NCI-H510A treated with DMSO at 0.1 percent for 48 hours (cell line): Measurements from ENCODE around the gene AP2M1.

ENCODE experiments used
- DNase-seq: peaks from one replicate; lab custom pipeline; 2025; lab: John Stamatoyannopoulos, UW

AP2M1 gene

DNA sequence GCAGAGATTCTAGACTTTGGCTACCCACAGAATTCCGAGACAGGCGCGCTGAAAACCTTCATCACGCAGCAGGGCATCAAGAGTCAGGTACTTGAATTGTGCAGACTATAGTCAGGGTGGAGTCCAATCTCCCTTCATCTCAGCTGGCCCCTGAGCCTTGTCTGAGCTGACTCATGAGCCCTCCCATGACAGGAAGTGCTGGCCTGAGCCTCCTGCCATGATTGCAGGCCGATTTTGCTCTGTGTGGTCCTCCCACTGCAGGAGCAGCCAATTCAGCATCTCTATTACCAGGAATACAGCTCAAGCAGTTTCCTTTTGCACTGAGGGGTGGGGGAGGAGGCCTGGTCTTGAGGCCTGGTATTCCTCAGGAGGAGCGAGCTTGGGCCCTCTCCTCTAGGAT lies 5.5 kb downstream of the AP2M1 start:
- no peak for DNase-seq

DNA sequence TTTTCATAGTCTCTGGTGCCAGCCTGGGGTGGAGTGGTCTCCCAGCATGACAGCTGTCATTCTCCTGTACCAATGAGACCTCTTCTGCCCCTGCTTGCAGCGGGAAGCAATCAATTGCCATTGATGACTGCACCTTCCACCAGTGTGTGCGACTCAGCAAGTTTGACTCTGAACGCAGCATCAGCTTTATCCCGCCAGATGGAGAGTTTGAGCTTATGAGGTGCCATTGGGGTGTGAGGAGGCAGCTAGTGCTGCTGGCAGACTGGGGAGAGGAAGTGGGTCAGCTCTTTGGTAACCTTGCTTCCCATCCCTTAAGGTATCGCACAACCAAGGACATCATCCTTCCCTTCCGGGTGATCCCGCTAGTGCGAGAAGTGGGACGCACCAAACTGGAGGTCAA lies 6.9 kb downstream of the AP2M1 start:
- DNase-seq: no peak

DNA sequence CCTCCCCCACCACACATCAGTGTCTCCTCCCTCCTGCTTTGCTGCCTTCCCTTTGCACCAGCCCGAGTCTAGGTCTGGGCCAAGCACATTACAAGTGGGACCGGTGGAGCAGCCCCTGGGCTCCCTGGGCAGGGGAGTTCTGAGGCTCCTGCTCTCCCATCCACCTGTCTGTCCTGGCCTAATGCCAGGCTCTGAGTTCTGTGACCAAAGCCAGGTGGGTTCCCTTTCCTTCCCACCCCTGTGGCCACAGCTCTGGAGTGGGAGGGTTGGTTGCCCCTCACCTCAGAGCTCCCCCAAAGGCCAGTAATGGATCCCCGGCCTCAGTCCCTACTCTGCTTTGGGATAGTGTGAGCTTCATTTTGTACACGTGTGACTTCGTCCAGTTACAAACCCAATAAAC lies 9.0 kb downstream of the AP2M1 start:
- DNase-seq: no peak

DNA sequence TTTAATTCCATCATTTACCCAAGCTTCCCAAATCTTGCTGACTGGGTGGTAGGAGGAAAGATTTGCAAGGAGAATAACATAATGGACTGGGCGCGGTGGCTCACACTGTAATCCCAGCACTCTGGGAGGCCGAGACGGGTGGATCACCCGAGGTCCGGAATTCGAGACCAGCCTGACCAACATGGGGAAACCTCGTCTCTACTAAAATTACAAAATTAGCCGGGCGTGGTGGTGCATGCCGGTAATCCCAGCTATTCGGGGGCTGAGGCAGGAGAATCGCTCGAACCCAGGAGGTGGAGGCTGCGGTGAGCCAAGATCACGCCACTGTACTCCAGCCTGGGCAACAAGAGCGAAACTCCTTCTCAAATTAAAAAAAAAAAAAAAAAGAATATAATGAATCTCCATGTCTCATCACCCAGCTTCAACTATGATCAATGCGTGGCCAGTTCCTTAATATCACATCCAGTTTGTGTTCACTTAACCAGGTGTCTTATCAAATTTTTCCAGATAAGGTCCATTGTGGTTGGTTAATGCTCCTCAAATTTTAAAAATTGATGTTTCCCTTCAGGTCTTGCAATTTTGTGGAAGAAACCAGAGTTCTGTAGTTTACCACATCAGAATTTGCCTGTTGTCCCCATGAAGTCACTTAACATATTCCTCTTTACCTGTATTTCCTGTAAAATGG lies 10.0 kb downstream of the AP2M1 start:
- DNase-seq: no peak

DNA sequence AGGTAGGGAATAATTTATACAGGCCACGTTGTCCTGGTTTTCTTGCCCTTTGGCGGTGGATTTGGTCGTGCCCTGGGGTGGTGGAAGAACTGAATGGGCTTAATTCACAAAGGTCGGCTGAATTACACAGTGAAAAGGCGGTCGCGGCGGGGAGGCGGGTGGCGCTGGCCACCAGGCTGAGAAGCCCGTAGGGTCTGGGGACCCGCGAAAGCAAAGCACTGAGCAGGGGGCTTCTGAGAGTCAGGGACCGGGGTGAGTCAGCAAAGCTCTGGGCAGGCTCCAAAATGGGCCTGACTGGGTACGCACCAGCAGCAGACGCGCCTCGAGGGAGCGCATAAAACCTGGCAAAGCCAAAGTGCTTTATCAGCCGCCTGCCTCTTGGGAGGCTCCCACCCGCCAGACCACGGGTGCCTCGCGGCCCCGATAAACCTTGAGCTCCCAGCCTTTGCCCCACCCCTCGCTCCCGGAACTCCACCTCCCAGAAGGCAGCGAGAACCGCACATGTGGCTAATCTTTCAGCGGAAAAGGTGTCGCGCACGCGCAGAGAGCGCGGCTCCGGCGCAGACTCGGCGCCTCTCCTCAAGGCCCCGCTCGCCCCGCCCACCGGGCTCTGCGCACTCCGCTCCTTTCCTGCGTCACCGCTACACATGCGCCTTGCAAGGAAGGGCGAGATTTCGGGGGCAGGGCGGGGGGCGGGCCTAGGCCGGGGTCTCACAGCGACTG lies 11.0 kb downstream of the AP2M1 start:
- DNase-seq: peak; percentile 98

DNA sequence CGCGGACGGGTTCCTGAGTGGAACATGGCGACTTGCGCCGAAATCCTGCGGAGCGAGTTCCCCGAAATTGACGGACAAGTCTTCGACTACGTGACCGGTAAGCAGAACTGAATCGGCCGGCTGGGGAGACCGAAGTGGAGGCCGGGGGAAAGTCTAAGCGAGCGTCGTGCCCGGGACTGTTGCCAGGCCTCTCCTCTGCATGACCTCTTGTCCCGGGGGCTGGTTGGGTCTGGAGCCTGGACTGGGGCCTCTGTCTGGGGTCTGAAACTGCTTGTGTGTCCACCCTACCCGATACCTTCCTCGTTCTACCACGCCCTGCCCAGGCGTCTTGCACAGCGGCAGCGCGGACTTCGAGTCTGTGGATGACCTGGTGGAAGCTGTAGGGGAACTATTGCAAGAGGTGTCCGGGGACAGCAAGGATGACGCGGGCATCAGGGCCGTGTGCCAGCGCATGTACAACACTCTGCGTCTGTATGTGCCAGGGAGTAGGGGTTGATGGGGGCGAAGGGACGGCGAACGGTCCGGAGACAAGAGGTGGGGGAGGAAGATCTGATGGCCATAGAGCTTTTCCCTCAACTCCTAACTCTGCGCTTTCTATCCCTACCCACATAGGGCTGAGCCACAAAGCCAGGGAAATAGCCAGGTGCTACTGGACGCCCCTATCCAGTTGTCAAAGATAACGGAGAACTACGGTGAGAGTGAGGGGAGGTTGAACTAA lies 11.7 kb downstream of the AP2M1 start, which contains the start of gene ABCF3:
Gene ABCF3 (plus strand): TSS at position 16 of the 718 bp plus-strand sequence. CDS start 9 bp downstream, at position 25.
- DNase-seq: no peak

DNA sequence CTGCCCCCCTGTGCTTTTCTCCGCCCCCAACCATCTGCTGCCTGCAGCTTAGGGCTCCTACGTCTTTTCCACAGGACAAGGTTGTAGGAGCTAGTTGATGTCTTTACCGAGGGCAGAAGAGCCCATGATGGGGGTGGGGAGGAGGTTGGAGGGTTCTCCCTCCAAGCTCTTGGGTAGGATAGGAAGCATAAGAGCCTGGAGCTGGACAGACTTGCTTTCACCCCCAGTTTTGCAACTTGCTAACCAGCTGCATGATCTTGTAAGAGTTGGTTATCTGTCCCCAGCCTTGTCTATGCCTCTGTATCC lies 12.2 kb downstream of the AP2M1 start:
- no peak for DNase-seq

DNA sequence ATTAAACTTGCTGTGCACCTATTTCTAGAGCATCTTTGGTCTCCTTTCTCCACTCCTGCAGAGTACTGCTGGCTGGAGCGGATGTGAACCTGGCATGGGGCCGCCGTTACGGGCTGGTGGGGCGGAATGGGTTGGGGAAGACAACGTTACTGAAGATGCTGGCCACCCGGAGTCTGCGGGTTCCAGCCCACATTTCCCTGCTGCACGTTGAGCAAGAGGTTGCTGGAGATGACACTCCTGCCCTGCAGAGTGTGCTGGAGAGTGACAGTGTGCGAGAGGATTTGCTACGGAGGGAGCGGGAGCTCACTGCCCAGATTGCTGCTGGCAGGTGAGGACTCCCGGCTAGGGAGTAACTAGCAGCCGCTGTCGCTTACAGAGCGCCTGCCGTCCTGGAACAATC lies 13.4 kb downstream of the AP2M1 start:
- no peak for DNase-seq

DNA sequence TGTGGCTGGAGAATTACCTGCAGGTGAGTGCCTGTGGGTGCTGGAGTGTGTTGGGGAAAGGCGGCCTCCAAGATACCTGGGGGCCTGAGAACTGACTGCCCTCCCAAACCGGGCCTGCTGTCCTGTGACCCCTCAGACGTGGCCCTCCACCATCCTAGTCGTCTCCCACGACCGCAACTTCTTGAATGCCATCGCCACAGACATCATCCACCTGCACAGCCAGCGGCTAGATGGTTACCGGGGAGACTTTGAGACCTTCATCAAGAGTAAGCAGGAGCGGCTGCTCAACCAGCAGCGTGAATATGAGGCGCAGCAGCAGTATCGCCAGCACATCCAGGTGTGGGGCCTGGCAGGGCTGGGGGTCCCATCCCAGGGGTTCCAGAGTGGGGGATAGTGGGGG lies 14.8 kb downstream of the AP2M1 start:
- DNase-seq: no peak

DNA sequence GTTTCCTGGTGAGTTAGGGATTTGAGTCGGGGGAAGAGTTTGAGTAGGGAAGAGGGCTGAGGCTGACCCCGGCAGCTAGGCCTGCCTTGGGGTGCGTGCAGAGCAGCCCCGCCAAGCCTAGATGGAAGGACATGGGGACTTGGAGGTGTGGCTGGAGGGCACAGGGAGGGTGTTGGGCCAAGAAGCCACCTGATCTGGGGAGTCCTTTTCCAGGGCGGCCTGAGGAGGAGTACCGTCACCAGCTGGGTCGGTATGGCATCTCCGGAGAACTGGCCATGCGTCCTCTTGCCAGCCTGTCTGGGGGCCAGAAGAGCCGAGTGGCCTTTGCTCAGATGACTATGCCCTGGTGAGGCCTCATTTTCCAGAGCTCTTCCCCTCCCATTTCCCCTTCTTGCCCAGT lies 18.2 kb downstream of the AP2M1 start:
- DNase-seq: no peak

DNA sequence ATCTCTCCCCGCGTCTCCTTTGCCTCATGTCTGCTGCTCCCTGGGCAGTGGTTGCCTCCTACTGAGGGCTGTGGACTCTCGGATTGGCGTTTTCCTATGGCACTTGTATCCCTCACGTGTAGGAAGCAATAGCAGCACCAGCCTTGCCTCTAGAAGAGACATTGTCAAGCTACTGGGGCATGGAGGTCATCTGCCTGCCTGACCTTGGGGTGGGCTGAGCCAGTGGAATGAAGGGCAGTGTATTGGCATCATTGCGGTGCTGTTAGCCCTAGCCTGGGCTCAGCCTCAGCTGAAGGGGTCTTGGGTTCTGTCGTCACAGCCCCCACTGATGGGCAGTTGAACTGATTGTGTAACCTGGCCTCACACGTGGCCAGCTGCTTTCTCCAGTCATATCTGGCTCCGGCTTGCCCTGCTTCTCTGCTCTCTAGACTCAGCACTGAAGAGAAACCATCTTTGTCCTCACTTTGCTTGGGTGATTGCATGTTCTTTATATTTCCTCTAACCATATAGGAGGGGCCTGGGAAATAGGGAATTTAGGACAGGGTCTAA lies 19.4 kb downstream of the AP2M1 start:
- DNase-seq: no peak

DNA sequence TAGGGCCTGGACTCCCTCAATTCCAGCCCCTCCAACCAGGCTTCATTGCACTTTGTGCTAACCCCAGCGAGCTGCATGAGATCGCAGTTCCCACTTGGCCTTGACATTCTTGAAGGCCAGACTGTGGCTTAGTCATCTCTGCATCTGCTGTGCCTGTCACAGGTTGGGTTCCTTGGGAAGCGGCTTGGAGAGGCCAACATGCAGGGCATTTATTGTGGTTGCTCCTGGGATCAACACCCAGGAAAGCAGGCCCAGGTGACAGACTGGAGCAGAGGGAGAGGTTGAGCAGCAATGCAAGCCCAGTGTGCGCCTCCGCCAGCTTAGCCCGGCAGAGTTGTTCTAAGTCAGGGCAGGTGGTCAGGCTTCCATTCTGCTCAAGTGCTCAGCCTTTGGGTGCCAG lies 21.9 kb downstream of the AP2M1 start:
- peak; percentile 38 for DNase-seq

DNA sequence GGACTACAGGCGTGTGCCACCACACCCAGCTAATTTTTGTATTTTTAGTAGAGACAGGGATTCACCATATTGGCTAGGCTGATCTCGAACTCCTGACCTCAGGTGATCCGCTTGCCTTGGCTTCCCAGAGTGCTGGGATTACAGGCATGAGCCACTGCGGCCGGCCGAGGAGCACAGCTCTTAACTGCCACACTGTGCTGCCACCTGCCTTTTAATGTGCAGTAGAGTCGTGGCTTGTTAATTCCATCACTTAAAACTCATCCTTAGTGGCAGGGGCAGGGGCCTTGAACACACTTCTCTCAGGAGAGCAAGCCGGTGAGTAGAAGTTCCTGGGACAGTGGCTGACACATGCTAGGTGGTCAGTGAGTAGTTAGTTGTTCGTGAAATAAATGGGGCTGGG lies 23.9 kb downstream of the AP2M1 start:
- DNase-seq: no peak

DNA sequence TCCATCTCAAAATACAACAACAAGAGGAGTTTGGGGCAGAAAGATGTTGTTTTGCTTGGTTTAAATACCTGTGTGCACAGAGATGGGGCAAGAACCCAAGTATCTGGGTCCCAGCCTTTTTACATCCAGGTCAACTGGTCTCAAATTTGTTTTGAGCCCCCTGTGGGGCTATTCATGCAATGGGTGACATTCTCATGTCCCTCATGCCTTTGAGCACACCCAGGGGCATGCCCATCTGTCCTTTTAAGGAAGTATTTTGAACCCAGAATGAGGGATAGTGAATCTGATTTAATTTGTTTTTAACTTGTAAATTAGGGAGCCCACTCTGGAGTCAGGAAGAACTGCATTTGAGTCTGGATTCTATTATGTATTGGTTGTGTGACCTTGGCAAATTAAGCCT lies 26.2 kb downstream of the AP2M1 start:
- DNase-seq: no peak

DNA sequence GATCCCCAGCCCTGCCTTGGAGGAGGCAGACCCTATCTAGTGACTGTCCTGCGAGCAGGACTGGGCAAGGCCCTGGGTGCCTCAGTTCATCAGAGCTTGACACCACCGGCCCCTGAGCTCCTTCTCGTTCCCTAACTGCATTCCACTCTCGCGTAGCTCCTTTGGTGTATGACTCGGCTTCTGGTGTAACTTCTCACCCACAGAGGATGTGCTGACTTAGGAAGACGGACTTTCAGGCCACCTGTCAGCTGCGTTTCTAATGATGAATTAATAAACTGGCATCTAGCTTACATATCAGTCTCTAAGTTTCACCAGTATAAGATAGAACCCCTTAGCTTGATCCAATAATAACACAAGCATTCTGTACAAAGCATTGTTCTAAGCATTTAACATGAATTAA lies 28.9 kb downstream of the AP2M1 start:
- no peak for DNase-seq

DNA sequence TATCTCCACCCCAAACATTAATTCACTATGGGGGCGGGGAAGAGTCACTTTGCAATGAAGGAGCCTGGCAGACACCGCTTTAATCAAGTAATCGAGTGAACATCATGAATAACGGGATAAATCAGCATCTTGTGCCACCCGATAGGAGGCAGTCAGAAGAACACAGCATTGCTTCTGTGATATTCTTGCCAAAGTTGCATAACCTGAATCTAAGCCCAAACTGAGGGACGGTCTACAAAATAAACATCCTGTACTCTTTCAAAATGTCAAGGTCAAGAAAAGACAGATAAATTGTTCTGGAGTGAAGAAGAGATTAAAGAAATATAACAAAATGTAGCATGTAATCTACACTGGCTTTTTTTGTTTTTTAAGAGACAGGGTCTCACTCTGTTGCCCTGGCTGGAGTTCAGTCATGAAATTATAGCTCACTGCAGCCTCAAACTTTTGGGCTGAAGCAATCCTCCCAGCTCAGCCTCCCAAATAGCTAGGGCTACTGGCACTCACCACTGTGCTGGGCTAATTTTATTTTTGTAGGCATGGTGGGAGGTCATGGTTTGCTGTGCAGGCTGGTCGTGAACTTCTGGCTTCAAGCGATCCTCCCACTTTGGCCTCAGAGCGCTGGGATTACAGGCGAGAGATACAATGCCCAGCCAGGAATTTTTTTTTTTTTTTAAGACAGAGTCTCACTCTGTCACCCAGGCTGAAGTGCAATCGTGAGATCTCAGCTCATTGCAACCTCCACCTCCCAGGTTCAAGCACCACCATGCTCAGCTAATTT lies 34.7 kb downstream of the AP2M1 start:
- no peak for DNase-seq

DNA sequence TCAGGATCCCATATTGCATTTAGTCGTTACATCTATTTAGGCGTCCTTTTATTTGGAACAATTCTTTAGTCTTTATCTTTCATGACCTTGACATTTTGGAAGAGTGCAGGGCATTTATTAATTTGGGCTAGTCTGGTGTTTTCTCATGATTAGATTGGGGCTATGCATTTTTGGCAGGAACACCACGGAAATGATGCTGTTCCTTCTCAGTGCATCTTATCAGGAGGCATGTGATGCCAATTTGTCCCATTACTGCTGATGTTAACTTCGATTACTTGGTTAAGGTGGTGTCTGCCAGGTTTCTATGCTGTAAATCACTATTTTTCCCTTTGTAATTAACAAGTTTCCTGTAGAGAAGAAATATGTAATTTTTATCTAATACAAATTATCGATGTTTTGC lies 36.6 kb downstream of the AP2M1 start:
- no peak for DNase-seq

DNA sequence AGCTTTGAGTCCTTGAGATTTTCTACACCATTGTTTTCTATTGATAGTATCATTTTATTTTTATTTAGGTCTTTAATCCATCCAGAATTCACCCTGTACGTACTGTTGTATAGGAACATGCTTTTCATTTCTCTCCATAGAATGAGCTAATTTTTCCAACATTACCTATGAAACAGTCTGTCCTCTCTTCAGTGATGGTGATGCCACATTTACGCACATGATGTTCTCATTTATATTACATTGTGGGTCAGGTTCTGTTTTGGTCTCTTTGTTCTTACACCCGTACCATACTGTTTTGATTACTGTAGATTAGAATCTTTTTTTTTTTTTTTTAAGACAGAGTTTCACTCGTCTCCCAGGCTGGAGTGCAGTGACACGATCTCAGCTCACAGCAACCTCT lies 37.1 kb downstream of the AP2M1 start:
- no peak for DNase-seq

DNA sequence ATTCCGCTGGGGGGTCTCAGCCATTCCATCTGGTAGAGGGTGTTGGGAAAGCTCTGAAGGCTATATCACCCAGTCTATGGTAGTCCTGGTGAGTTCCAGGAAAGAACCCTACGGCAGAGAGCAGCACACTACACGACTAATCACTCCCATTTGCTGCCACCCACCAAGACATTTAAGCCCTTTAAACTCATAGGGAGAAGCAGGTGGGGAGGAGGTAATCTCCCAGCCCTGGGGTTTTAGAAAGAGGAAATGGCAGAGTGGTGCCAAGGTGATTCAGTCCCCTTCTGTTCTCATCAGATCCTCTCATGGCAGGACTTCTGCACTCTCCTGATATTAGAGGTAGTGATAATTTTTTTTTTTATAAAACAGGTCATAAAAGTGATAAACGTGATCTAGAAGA lies 44.2 kb downstream of the AP2M1 start:
- no peak for DNase-seq

DNA sequence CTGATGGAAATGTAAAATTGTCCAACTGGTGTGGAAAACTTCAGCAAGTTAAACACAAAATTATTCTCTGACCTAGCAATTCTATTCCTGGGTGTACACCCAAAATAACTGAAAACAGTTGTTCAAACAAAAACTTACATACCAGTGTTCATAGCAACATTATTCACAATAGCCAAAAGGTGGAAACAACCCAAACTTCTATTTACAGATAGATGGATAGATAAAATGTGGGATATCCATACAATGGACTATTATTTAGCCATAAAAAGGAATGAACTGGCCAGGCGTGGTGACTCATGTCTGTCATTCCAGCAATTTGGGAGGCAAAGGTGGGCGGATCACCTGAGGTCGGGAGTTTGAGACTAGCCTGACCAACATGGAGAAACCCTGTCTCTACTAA lies 47.9 kb downstream of the AP2M1 start:
- DNase-seq: no peak

DNA sequence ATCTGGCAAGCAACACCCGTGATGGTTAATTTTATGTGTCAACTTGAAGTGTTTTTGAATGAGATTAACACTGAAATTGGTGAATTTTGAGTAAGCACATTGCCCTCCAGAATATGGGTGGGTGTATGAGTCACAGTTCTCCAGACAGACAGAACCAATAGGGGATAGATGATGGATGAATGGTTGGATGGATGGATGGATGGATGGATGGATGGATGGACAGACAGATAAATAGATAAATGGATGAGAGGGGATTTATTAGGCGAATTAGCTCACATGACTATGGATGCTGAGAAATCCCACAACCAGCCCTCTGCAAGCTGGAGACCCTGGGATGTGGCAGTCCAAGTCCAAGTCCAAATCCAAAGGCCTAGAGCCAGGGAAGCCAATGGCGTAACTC lies 49.3 kb downstream of the AP2M1 start:
- no peak for DNase-seq

DNA sequence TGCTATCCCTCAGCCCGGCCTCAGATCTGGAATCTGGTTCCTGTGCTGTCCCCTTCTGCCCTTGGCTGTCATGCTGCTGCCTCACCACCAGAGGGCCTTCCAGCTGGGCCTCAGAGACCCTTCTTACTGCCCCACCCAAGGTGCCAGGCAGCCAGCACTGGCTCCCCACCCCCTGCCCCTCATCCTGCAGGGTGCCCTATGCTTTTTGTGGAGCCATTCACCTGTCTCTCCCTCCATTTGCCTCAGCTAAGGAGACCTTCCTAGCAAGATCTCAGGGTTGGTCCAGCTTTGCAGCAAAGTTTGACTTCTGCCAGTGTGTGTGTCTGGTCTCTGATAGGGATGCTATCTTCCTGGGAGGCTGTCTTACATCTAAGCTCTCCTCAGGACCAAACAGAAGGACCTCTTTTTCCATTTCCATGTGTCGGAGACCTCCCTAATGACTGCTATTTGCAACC lies 52.9 kb downstream of the AP2M1 start:
- DNase-seq: peak; percentile 14
